IMR-90 (cell line): ENCODE measurements around the gene KCNIP1. TPM values are rescaled to one million over a fixed set of nuclear protein-coding genes. Genes with fewer than 3 reads are reported as not detected.

Experiments used
- ATAC-seq: fragments of 200-7000 bp; cut with Tn5 transposase; 2 replicates; pipeline ENCODE4 v1.9.1; 2020; ENCODE audit warnings: low read depth, mild to moderate bottlenecking, moderate library complexity
- Bru-seq: library from RNA; stranded (reverse); fragments of 400-500 nt; gene quantifications from one replicate; lab custom pipeline; 2021; lab: Mats Ljungman, UMichigan
- BruChase-seq, 2 experiments: library from RNA; stranded (reverse); fragments of 400-500 nt; gene quantifications; one replicate each; lab custom pipeline; 2021; lab: Mats Ljungman, UMichigan
- BruUV-seq: library from RNA; stranded (reverse); fragments of 400-500 nt; replicated peaks from 2 replicates; lab custom pipeline; 2021; lab: Mats Ljungman, UMichigan
- CTCF ChIA-PET: fragments of 300-600 bp; formaldehyde crosslinking; extraction: SDS; loops from one replicate; lab custom pipeline; 2021; ENCODE audit warnings: antibody characterized with exemption; lab: Yijun Ruan, JAX
- POLR2A ChIA-PET: fragments of 300-600 bp; sonication (Branson Sonifier 250); formaldehyde crosslinking; loops from one replicate; lab custom pipeline; 2022; ENCODE audit warnings: antibody characterized with exemption; ENCODE audit not compliant: unreplicated experiment; lab: Charles Lee
- DNase-seq: peaks from one replicate; pipeline ENCODE4 v3.0.0; 2013
- H2AFZ ChIP-seq: replicated peaks from 2 replicates; pipeline ENCODE3; 2013; ENCODE audit warnings: low read length, mild to moderate bottlenecking; ENCODE audit not compliant: poor library complexity
- H2AK5ac ChIP-seq: 2 replicates; pipeline ENCODE4 v1.6.1; 2013; ENCODE audit warnings: low read depth, low read length, inconsistent platforms
- H2AK9ac ChIP-seq: replicated peaks from 2 replicates; pipeline ENCODE3; 2013; ENCODE audit warnings: mild to moderate bottlenecking, low read depth, low read length, moderate library complexity; ENCODE audit not compliant: poor library complexity
- H2BK120ac ChIP-seq: 2 replicates; pipeline ENCODE4 v1.6.1; 2013; ENCODE audit warnings: low read depth, low read length, inconsistent platforms
- H2BK15ac ChIP-seq: 3 replicates; pipeline ENCODE4 v1.6.1; 2013; ENCODE audit warnings: low read depth, low read length, inconsistent platforms
- H2BK20ac ChIP-seq: 2 replicates; pipeline ENCODE4 v1.6.1; 2013; ENCODE audit warnings: low read depth, mild to moderate bottlenecking, inconsistent platforms, low read length, moderate library complexity
- H2BK5ac ChIP-seq: 2 replicates; pipeline ENCODE4 v1.6.1; 2013; ENCODE audit warnings: mild to moderate bottlenecking, low read depth, low read length, inconsistent platforms; ENCODE audit not compliant: poor library complexity, severe bottlenecking
- H3K14ac ChIP-seq: replicated peaks from 2 replicates; pipeline ENCODE4 v1.6.1; 2013; ENCODE audit warnings: low read depth, low read length, inconsistent platforms
- H3K18ac ChIP-seq: 2 replicates; pipeline ENCODE4 v1.6.1; 2013; ENCODE audit warnings: low read depth, low read length, control low read depth
- H3K23ac ChIP-seq: 2 replicates; pipeline ENCODE4 v1.6.1; 2013; ENCODE audit warnings: low read depth, low read length, inconsistent platforms
- H3K27ac ChIP-seq: 2 replicates; pipeline ENCODE4 v1.5.1; 2013; ENCODE audit warnings: mild to moderate bottlenecking, control low read depth, low read length; ENCODE audit not compliant: insufficient read depth
- H3K27me3 ChIP-seq: 2 replicates; pipeline ENCODE4 v1.6.1; 2013; ENCODE audit warnings: low read length; ENCODE audit not compliant: control insufficient read depth, insufficient read depth
- H3K36me3 ChIP-seq: 2 replicates; pipeline ENCODE4 v1.6.1; 2013; ENCODE audit warnings: low read length, mixed read lengths; ENCODE audit not compliant: control insufficient read depth, insufficient read depth
- H3K4ac ChIP-seq: 2 replicates; pipeline ENCODE4 v1.6.1; 2013; ENCODE audit warnings: low read depth, low read length, inconsistent platforms
- H3K4me1 ChIP-seq: 2 replicates; pipeline ENCODE4 v1.6.1; 2013; ENCODE audit warnings: low read length, mixed read lengths; ENCODE audit not compliant: control insufficient read depth, insufficient read depth
- H3K4me2 ChIP-seq: 2 replicates; pipeline ENCODE4 v1.6.1; 2013; ENCODE audit warnings: low read depth, mild to moderate bottlenecking, control low read depth, low read length, moderate library complexity
- H3K4me3 ChIP-seq: 2 replicates; pipeline ENCODE4 v1.5.1; 2013; ENCODE audit warnings: low read depth, mild to moderate bottlenecking, control low read depth, low read length, moderate library complexity; ENCODE audit not compliant: insufficient read depth
- H3K56ac ChIP-seq: 2 replicates; pipeline ENCODE4 v1.6.1; 2013; ENCODE audit warnings: low read length, inconsistent platforms; ENCODE audit not compliant: insufficient read depth; ENCODE audit errors: extremely low read depth
- H3K79me1 ChIP-seq, 2 experiments: 2 replicates each; pipeline ENCODE4 v1.6.1; 2013; ENCODE audit warnings: low read length in 2 of 2, inconsistent platforms in 1 of 2, low read depth in 1 of 2
- H3K9ac ChIP-seq: 2 replicates; pipeline ENCODE4 v1.6.1; 2013; ENCODE audit warnings: low read depth, low read length, control low read depth
- H3K9me1 ChIP-seq: 2 replicates; pipeline ENCODE4 v1.6.1; 2013; ENCODE audit warnings: low read length, inconsistent platforms; ENCODE audit not compliant: insufficient read depth
- H3K9me3 ChIP-seq: 2 replicates; pipeline ENCODE4 v1.6.1; 2013; ENCODE audit warnings: low read length; ENCODE audit not compliant: control insufficient read depth, insufficient read depth
- H4K20me1 ChIP-seq: 2 replicates; pipeline ENCODE4 v1.6.1; 2013; ENCODE audit warnings: low read length, inconsistent platforms; ENCODE audit not compliant: insufficient read depth
- H4K5ac ChIP-seq: 2 replicates; pipeline ENCODE4 v1.6.1; 2013; ENCODE audit warnings: mild to moderate bottlenecking, low read depth, low read length, control low read depth
- H4K8ac ChIP-seq, 2 experiments: 2 replicates each; pipeline ENCODE4 v1.6.1; 2013; ENCODE audit warnings: low read depth in 2 of 2, low read length in 2 of 2, control low read depth in 1 of 2, inconsistent platforms in 1 of 2
- H4K91ac ChIP-seq: 2 replicates; pipeline ENCODE4 v1.6.1; 2013; ENCODE audit warnings: low read depth, low read length, inconsistent platforms; ENCODE audit not compliant: insufficient read depth
- BHLHE40 ChIP-seq: fragments of 150-350 bp; IDR thresholded peaks from 2 replicates; pipeline ENCODE4 v1.6.1; 2016; ENCODE audit warnings: mild to moderate bottlenecking, low read depth, low read length
- CEBPB ChIP-seq: IDR thresholded peaks from 2 replicates; pipeline ENCODE4 v1.6.1; 2012; ENCODE audit warnings: low read depth, low read length, improper control_type of control experiment
- FOS ChIP-seq: fragments of 150-350 bp; IDR thresholded peaks from 2 replicates; pipeline ENCODE4 v1.6.1; 2016; ENCODE audit warnings: low read depth, low read length
- MAFK ChIP-seq: IDR thresholded peaks from 2 replicates; pipeline ENCODE4 v1.6.1; 2012; ENCODE audit warnings: low read depth, low read length, improper control_type of control experiment
- MAZ ChIP-seq: IDR thresholded peaks from 2 replicates; pipeline ENCODE4 v1.6.1; 2012; ENCODE audit warnings: low read depth, mild to moderate bottlenecking, low read length, improper control_type of control experiment, moderate library complexity, borderline replicate concordance
- MXI1 ChIP-seq: IDR thresholded peaks from 2 replicates; pipeline ENCODE4 v1.6.1; 2012; ENCODE audit warnings: low read depth, mild to moderate bottlenecking, low read length, moderate library complexity, borderline replicate concordance
- RAD21 ChIP-seq: IDR thresholded peaks from 2 replicates; pipeline ENCODE4 v1.6.1; 2012; ENCODE audit warnings: low read length, improper control_type of control experiment
- RFX5 ChIP-seq: IDR thresholded peaks from 2 replicates; pipeline ENCODE4 v1.8.0; 2012; ENCODE audit warnings: low read depth, mild to moderate bottlenecking, low read length, moderate library complexity
- WGBS, 2 experiments: methylation state at CpG; one replicate each; pipeline versions ENCODE4 v1.1.5 to v1.1.7; 2013; ENCODE audit warnings: missing lambda C conversion rate in 2 of 2; ENCODE audit not compliant: insufficient read length in 1 of 2; ENCODE audit errors: extremely low coverage in 2 of 2; 5-methylcytosine and 5-hydroxymethylcytosine counted together
- dilution Hi-C: fragments of 300-500 bp; cut with HindIII; formaldehyde crosslinking; loops from one replicate; pipeline ENCODE4 v1.14.3; 2018; ENCODE audit warnings: low sequenced_read_pairs; ENCODE audit not compliant: unreplicated experiment
- in situ Hi-C: fragments of 300-500 bp; cut with MboI; formaldehyde crosslinking; loops from 3 replicates; pipeline ENCODE4 v1.14.3; 2019; ENCODE audit warnings: low sequenced_read_pairs, inconsistent platforms, mixed read lengths
- intact Hi-C: fragments of 100-400 bp; cut with micrococcal nuclease; formaldehyde crosslinking; loops from 2 replicates; pipeline ENCODE4 v1.10.0; 2022
- long read RNA-seq: library from polyadenylated mRNA; unstranded; transcript quantifications from one replicate; pipeline ENCODE4 v2.0.0, GENCODE V29; 2021; ENCODE audit not compliant: unreplicated experiment
- polyA plus RNA-seq, 3 experiments: library from polyadenylated mRNA; depleted of rRNA; stranded (reverse); fragments of >200 nt; gene quantifications; 2 replicates each; pipeline ENCODE4 v1.2.3, GENCODE V29; 2012; ENCODE audit warnings: low replicate concordance in 1 of 3
- total RNA-seq: library from RNA; depleted of rRNA; stranded (reverse); fragments of >200 nt; gene quantifications from 2 replicates; pipeline ENCODE4 v1.2.3, GENCODE V29; 2012; rRNA removed

The KCNIP1 gene
- total RNA-seq = not detected in 2 replicates
- polyA plus RNA-seq (2012; rRNA removed) = not detected in 2 replicates
- not detected in 2 replicates for polyA plus RNA-seq (2012; cell fraction: cytosol; rRNA removed)
- not detected in 2 replicates for polyA plus RNA-seq (2012; cell fraction: nucleus; rRNA removed; ENCODE audit: low replicate concordance)
- Bru-seq, nascent RNA = percentile 0 among the genes with signal in this experiment
- BruChase-seq, experiment 1, labeled RNA remaining after a 6-hour chase = percentile 2 among the genes with signal in this experiment
- percentile 0 among the genes with signal in this experiment for BruChase-seq, experiment 2, labeled RNA remaining after a 2-hour chase
- long read RNA-seq = 0 reads

DNA sequence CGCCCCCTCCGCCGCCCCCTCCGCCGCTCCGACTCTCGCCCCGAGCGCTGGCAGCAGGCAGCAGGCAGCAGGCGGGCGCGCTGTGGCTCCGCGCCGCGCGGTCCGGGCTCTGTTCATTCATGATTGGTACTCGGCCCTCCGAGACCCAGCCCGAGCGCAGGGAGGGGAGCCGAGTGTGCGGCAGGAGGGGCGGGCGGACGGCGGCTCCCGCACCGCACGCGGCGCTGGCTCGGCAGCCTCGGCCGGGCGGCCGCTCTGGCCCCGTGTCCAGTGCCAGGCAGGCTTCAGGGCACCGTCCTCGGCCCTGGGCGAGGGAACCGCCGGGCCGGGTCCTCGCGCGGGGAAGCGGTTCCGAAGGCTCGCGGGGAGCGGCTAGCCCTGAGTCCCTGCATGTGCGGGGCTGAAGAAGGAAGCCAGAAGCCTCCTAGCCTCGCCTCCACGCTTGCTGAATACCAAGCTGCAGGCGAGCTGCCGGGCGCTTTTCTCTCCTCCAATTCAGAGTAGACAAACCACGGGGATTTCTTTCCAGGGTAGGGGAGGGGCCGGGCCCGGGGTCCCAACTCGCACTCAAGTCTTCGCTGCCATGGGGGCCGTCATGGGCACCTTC is at the start of gene KCNIP1:
KCNIP1 (plus strand) TSS at position 31 of the 607 bp plus-strand sequence.
- no peak within 1 kb of the TSS for H2BK20ac ChIP-seq
- H4K8ac ChIP-seq = no peak within 1 kb of the TSS
- H3K36me3 ChIP-seq = no peaks in the 10 kb centered on the region
- ChIA-PET CTCF (no interaction called here), POLR2A (no interaction called here)
- H4K20me1 ChIP-seq = no peaks in the 10 kb centered on the region
- no peak within 1 kb of the TSS for H2AK9ac ChIP-seq
- no peak within 1 kb of the TSS for H3K4me3 ChIP-seq
- no peak within 1 kb of the TSS for H4K91ac ChIP-seq
- ATAC-seq = peak; percentile 74
- no peak for TF ChIP-seq BHLHE40
- no peak for TF ChIP-seq MAZ
- TF ChIP-seq MXI1 = no peak
- no peak for TF ChIP-seq RAD21
- TF ChIP-seq FOS = no peak
- TF ChIP-seq RFX5 = no peak
- TF ChIP-seq CEBPB = no peak
- TF ChIP-seq MAFK = no peak
- H3K79me1 ChIP-seq = no peaks in the 10 kb centered on the region
- H2BK15ac ChIP-seq = no peak within 1 kb of the TSS
- no peak within 1 kb of the TSS for H3K23ac ChIP-seq
- H2AK5ac ChIP-seq = no peak within 1 kb of the TSS
- H3K4ac ChIP-seq = no peak within 1 kb of the TSS
- H3K4me2 ChIP-seq = no peak within 1 kb of the TSS
- DNase-seq = no peak
- no peak within 1 kb of the TSS for H2BK5ac ChIP-seq
- H2BK120ac ChIP-seq = no peak within 1 kb of the TSS
- intact Hi-C loops (no loop called here), in situ Hi-C loops (no loop called here), dilution Hi-C loops (no loop called here)
- no peak within 1 kb of the TSS for H3K14ac ChIP-seq
- peak within 1 kb of the TSS; percentile 70 for H2AFZ ChIP-seq
- H4K5ac ChIP-seq = no peak within 1 kb of the TSS
- H3K9me3 ChIP-seq = no peaks in the 10 kb centered on the region
- no TSS peak for BruUV-seq
- H3K4me1 ChIP-seq = no peaks in the 10 kb centered on the region
- no peak within 1 kb of the TSS for H3K27ac ChIP-seq
- H3K9ac ChIP-seq = no peak within 1 kb of the TSS
- H3K56ac ChIP-seq = no peak within 1 kb of the TSS
- peaks cover 30% of the 10 kb centered on the region for H3K27me3 ChIP-seq
- no peaks in the 10 kb centered on the region for H3K9me1 ChIP-seq
- 0% methylated on average over 24 of the region's 65 CpGs; no CpG with 5 or more reads in 1 of the 2 experiments for WGBS, 2 experiments
- H3K18ac ChIP-seq = no peak within 1 kb of the TSS
